ENCODE data around the gene WAC.
"Not testable (repeated sequence)": the region's sequence is repeated elsewhere in the genome, so short reads cannot be mapped to it uniquely, and the experiment has no call there.

The WAC gene

DNA sequence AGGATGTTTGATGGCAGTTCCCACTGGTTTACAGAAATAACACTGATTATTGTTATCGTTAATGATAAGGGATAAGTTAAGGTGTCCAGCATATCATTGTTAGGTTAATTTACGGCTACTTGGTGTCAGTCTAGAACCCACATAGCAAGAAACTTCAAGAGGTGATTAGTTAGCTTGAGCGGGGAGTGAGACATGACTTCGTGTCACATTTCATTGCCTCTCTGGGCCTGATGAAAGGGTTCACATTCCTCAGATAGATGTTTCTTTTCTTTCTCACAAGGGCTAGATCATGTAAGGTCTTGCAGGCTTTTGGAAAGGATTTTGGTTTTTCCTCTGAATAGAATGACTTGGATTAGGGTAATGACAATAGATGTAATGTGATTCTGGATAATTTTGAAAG lies 26.7 kb downstream of the WAC start:
- Histone ChIP-seq H3K36me3 (ENCODE audit: control insufficient read depth, insufficient read depth, low read length) (peaks cover 13% of the 10 kb centered on the region), H3K4me3 (ENCODE audit: insufficient read depth, low read depth, low read length, poor library complexity, severe bottlenecking) (no peak overlapping the region), H3K4me1 (ENCODE audit: control insufficient read depth, insufficient read depth, low read length, poor library complexity, severe bottlenecking) (peaks cover 11% of the 10 kb centered on the region), H3K27ac (ENCODE audit: insufficient read depth, low read length, poor library complexity, severe bottlenecking) (no peak overlapping the region), H3K27me3 (replicated peaks; ENCODE audit: control insufficient read depth, insufficient read depth, low read length, poor library complexity, severe bottlenecking) (no peaks in the 10 kb centered on the region), H3K9me3 (ENCODE audit: control insufficient read depth, low read length) (no peaks in the 10 kb centered on the region)
- no peak for DNase-seq

- no peak overlapping the region for H3K4me3 ChIP-seq (ENCODE audit: insufficient read depth, low read depth, low read length, poor library complexity, severe bottlenecking)
- H3K9me3 ChIP-seq (ENCODE audit: control insufficient read depth, low read length) = no peaks in the 10 kb centered on the region
- no peak for DNase-seq
- H3K27ac ChIP-seq (ENCODE audit: insufficient read depth, low read length, poor library complexity, severe bottlenecking) = no peak overlapping the region
- H3K27me3 ChIP-seq (replicated peaks; ENCODE audit: control insufficient read depth, insufficient read depth, low read length, poor library complexity, severe bottlenecking) = no peaks in the 10 kb centered on the region
- peaks cover 13% of the 10 kb centered on the region for H3K36me3 ChIP-seq (ENCODE audit: control insufficient read depth, insufficient read depth, low read length)
- peaks cover 4% of the 10 kb centered on the region for H3K4me1 ChIP-seq (ENCODE audit: control insufficient read depth, insufficient read depth, low read length, poor library complexity, severe bottlenecking)
These were observed 27.7 kb downstream of the WAC start for GRCh38 chr10:28560617-28561016.

- no peak for DNase-seq
- Histone ChIP-seq H3K4me3 (ENCODE audit: insufficient read depth, low read depth, low read length, poor library complexity, severe bottlenecking) (no peak overlapping the region), H3K36me3 (ENCODE audit: control insufficient read depth, insufficient read depth, low read length) (peaks cover 13% of the 10 kb centered on the region), H3K27ac (ENCODE audit: insufficient read depth, low read length, poor library complexity, severe bottlenecking) (no peak overlapping the region), H3K27me3 (replicated peaks; ENCODE audit: control insufficient read depth, insufficient read depth, low read length, poor library complexity, severe bottlenecking) (no peaks in the 10 kb centered on the region), H3K4me1 (ENCODE audit: control insufficient read depth, insufficient read depth, low read length, poor library complexity, severe bottlenecking) (peaks cover 4% of the 10 kb centered on the region), H3K9me3 (ENCODE audit: control insufficient read depth, low read length) (no peaks in the 10 kb centered on the region)
These were observed 28.6 kb downstream of the WAC start for GRCh38 chr10:28561531-28561930.

DNA sequence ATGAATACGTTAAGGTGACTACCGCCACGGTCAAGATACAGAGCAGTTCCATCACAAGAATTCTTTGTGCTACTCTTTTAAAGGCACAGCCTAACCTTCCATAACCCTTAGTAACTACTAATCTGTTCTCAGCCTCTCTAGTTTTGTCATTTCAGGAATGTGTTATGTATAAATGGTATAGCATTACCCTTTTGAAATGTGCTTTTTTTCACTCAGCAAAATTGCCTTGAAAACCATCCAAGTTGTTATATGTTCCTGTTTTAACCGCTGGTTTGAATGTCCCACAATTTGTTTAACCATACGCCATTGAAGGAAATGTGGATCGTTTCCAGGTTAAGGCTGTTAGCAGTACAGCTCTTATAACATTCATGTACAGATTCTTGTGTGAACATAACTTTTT lies 32.0 kb downstream of the WAC start:
- no peak overlapping the region for H3K27ac ChIP-seq (ENCODE audit: insufficient read depth, low read length, poor library complexity, severe bottlenecking)
- peaks cover 4% of the 10 kb centered on the region for H3K4me1 ChIP-seq (ENCODE audit: control insufficient read depth, insufficient read depth, low read length, poor library complexity, severe bottlenecking)
- H3K9me3 ChIP-seq (ENCODE audit: control insufficient read depth, low read length) = no peaks in the 10 kb centered on the region
- no peak overlapping the region for H3K4me3 ChIP-seq (ENCODE audit: insufficient read depth, low read depth, low read length, poor library complexity, severe bottlenecking)
- peaks cover 15% of the 10 kb centered on the region for H3K36me3 ChIP-seq (ENCODE audit: control insufficient read depth, insufficient read depth, low read length)
- H3K27me3 ChIP-seq (replicated peaks; ENCODE audit: control insufficient read depth, insufficient read depth, low read length, poor library complexity, severe bottlenecking) = no peaks in the 10 kb centered on the region
- DNase-seq = no peak

- Histone ChIP-seq H3K27me3 (replicated peaks; ENCODE audit: control insufficient read depth, insufficient read depth, low read length, poor library complexity, severe bottlenecking) (no peaks in the 10 kb centered on the region), H3K4me1 (ENCODE audit: control insufficient read depth, insufficient read depth, low read length, poor library complexity, severe bottlenecking) (no peaks in the 10 kb centered on the region), H3K36me3 (ENCODE audit: control insufficient read depth, insufficient read depth, low read length) (peaks cover 5% of the 10 kb centered on the region), H3K9me3 (ENCODE audit: control insufficient read depth, low read length) (no peaks in the 10 kb centered on the region), H3K27ac (ENCODE audit: insufficient read depth, low read length, poor library complexity, severe bottlenecking) (no peak overlapping the region), H3K4me3 (ENCODE audit: insufficient read depth, low read depth, low read length, poor library complexity, severe bottlenecking) (no peak overlapping the region)
- no peak for DNase-seq
These were observed 33.6 kb downstream of the WAC start for GRCh38 chr10:28566458-28567015.

- no peak for DNase-seq
- Histone ChIP-seq H3K27ac (ENCODE audit: insufficient read depth, low read length, poor library complexity, severe bottlenecking) (no peak overlapping the region), H3K4me3 (ENCODE audit: insufficient read depth, low read depth, low read length, poor library complexity, severe bottlenecking) (no peak overlapping the region), H3K9me3 (ENCODE audit: control insufficient read depth, low read length) (no peaks in the 10 kb centered on the region), H3K4me1 (ENCODE audit: control insufficient read depth, insufficient read depth, low read length, poor library complexity, severe bottlenecking) (peaks cover 3% of the 10 kb centered on the region), H3K36me3 (ENCODE audit: control insufficient read depth, insufficient read depth, low read length) (peaks cover 5% of the 10 kb centered on the region), H3K27me3 (replicated peaks; ENCODE audit: control insufficient read depth, insufficient read depth, low read length, poor library complexity, severe bottlenecking) (no peaks in the 10 kb centered on the region)
These were observed 36.7 kb downstream of the WAC start for GRCh38 chr10:28569506-28570159.

GRCh38 chr10:28570598-28570997 lies 37.7 kb downstream of the WAC start:
- DNase-seq = no peak
- H3K27ac ChIP-seq (ENCODE audit: insufficient read depth, low read length, poor library complexity, severe bottlenecking) = no peak overlapping the region
- H3K4me1 ChIP-seq (ENCODE audit: control insufficient read depth, insufficient read depth, low read length, poor library complexity, severe bottlenecking) = peaks cover 3% of the 10 kb centered on the region
- H3K4me3 ChIP-seq (ENCODE audit: insufficient read depth, low read depth, low read length, poor library complexity, severe bottlenecking) = no peak overlapping the region
- no peaks in the 10 kb centered on the region for H3K9me3 ChIP-seq (ENCODE audit: control insufficient read depth, low read length)
- no peaks in the 10 kb centered on the region for H3K27me3 ChIP-seq (replicated peaks; ENCODE audit: control insufficient read depth, insufficient read depth, low read length, poor library complexity, severe bottlenecking)
- peaks cover 5% of the 10 kb centered on the region for H3K36me3 ChIP-seq (ENCODE audit: control insufficient read depth, insufficient read depth, low read length)

GRCh38 chr10:28571265-28571664 lies 38.3 kb downstream of the WAC start:
- H3K27ac ChIP-seq (ENCODE audit: insufficient read depth, low read length, poor library complexity, severe bottlenecking) = no peak overlapping the region
- peaks cover 5% of the 10 kb centered on the region for H3K36me3 ChIP-seq (ENCODE audit: control insufficient read depth, insufficient read depth, low read length)
- H3K27me3 ChIP-seq (replicated peaks; ENCODE audit: control insufficient read depth, insufficient read depth, low read length, poor library complexity, severe bottlenecking) = no peaks in the 10 kb centered on the region
- no peaks in the 10 kb centered on the region for H3K9me3 ChIP-seq (ENCODE audit: control insufficient read depth, low read length)
- DNase-seq = no peak
- H3K4me3 ChIP-seq (ENCODE audit: insufficient read depth, low read depth, low read length, poor library complexity, severe bottlenecking) = no peak overlapping the region
- peaks cover 7% of the 10 kb centered on the region for H3K4me1 ChIP-seq (ENCODE audit: control insufficient read depth, insufficient read depth, low read length, poor library complexity, severe bottlenecking)

DNA sequence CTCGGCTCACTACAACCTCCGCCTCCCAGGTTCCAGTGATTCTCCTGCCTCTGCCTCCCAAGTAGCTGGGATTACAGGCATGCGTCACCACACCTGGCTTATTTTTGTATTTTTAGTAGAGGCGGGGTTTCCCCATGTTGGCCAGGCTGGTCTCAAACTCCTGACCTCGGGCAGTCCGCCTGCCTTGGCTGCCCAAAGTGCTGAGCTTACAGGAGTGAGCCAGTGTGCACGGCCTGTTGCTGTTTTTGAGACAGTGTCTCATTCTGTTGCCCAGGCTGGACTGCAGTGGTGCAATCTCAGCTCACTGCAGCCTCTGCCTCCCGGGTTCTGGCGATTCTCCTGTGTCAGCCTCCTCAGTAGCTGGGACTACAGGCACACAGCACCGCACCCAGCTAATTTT lies 41.3 kb downstream of the WAC start:
- not testable (repeated sequence) for H3K9me3 ChIP-seq (ENCODE audit: control insufficient read depth, low read length); DNase-seq; H3K4me1 ChIP-seq (ENCODE audit: control insufficient read depth, insufficient read depth, low read length, poor library complexity, severe bottlenecking); H3K4me3 ChIP-seq (ENCODE audit: insufficient read depth, low read depth, low read length, poor library complexity, severe bottlenecking); H3K27me3 ChIP-seq (replicated peaks; ENCODE audit: control insufficient read depth, insufficient read depth, low read length, poor library complexity, severe bottlenecking); H3K36me3 ChIP-seq (ENCODE audit: control insufficient read depth, insufficient read depth, low read length); H3K27ac ChIP-seq (ENCODE audit: insufficient read depth, low read length, poor library complexity, severe bottlenecking)

DNA sequence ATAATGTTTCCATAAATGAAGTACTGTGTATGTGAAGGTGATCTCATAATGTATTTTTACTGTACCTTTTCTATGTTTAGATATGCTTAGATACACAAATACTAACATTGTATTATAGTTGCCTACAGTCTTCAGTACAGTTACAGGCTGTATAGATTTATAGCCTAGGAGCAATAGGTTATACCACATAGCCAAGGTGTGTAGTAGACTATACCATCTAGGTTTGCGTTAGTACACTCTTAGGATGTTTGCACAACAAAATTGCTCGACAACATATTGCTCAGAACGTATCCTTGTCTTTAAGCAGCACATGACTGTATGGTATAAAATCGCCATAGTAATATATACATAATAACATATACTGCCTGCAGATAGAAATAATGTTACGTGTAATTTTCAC lies 42.9 kb downstream of the WAC start:
- H3K4me1 ChIP-seq (ENCODE audit: control insufficient read depth, insufficient read depth, low read length, poor library complexity, severe bottlenecking) = peaks cover 7% of the 10 kb centered on the region

More for the DNA sequence above, 42.9 kb downstream of the WAC start:
- H3K27ac ChIP-seq (ENCODE audit: insufficient read depth, low read length, poor library complexity, severe bottlenecking) = no peak overlapping the region
- no peaks in the 10 kb centered on the region for H3K36me3 ChIP-seq (ENCODE audit: control insufficient read depth, insufficient read depth, low read length)
- no peaks in the 10 kb centered on the region for H3K9me3 ChIP-seq (ENCODE audit: control insufficient read depth, low read length)
- no peaks in the 10 kb centered on the region for H3K27me3 ChIP-seq (replicated peaks; ENCODE audit: control insufficient read depth, insufficient read depth, low read length, poor library complexity, severe bottlenecking)
- no peak overlapping the region for H3K4me3 ChIP-seq (ENCODE audit: insufficient read depth, low read depth, low read length, poor library complexity, severe bottlenecking)
- DNase-seq = no peak
